OCI-LY1 (cell line): ENCODE results near the gene DDX31.

Source experiments
- H2AFZ ChIP-seq: fragments of 200-600 bp; sonication (generic), shearing (Covaris generic); 2 replicates; pipeline ENCODE4 v1.6.0; 2014; ENCODE audit warnings: antibody characterized with exemption, mild to moderate bottlenecking, low read length
- H3F3A ChIP-seq: fragments of 200-600 bp; sonication (generic), shearing (Covaris generic); 2 replicates; pipeline ENCODE4 v1.6.0; 2014; ENCODE audit warnings: mild to moderate bottlenecking, antibody characterized with exemption, low read length, moderate library complexity; ENCODE audit not compliant: insufficient read depth
- H3K27ac ChIP-seq: fragments of 200-600 bp; sonication (generic); 2 replicates; pipeline ENCODE4 v1.5.1; 2014; ENCODE audit warnings: low read length, mixed run types, mild to moderate bottlenecking, low read depth; ENCODE audit not compliant: poor library complexity, severe bottlenecking
- H3K27me3 ChIP-seq: fragments of 200-600 bp; sonication (generic); 2 replicates; pipeline ENCODE4 v1.6.0; 2014; ENCODE audit warnings: antibody characterized with exemption, mild to moderate bottlenecking, low read length, moderate library complexity; ENCODE audit not compliant: insufficient read depth
- H3K36me3 ChIP-seq: fragments of 200-600 bp; sonication (generic); 2 replicates; pipeline ENCODE4 v1.6.1; 2014; ENCODE audit warnings: mild to moderate bottlenecking, antibody characterized with exemption, low read length, moderate library complexity, mixed read lengths; ENCODE audit not compliant: insufficient read depth
- H3K4me1 ChIP-seq: fragments of 200-600 bp; sonication (generic); 2 replicates; pipeline ENCODE4 v1.5.1; 2014; ENCODE audit warnings: mild to moderate bottlenecking, low read length, moderate library complexity; ENCODE audit not compliant: insufficient read depth, severe bottlenecking
- H3K4me2 ChIP-seq: fragments of 200-600 bp; sonication (generic), shearing (Covaris generic); 2 replicates; pipeline ENCODE4 v1.6.1; 2014; ENCODE audit warnings: low read length
- H3K4me3 ChIP-seq: fragments of 200-600 bp; sonication (generic); 2 replicates; pipeline ENCODE4 v1.5.1; 2014; ENCODE audit warnings: low read length, low read depth, mild to moderate bottlenecking, mixed read lengths; ENCODE audit not compliant: poor library complexity, severe bottlenecking
- H3K79me2 ChIP-seq: fragments of 200-600 bp; shearing (Covaris generic); 2 replicates; pipeline ENCODE4 v1.6.1; 2016; ENCODE audit warnings: mixed run types, low read length, mixed read lengths; ENCODE audit not compliant: insufficient read depth
- H3K9ac ChIP-seq: fragments of 200-600 bp; sonication (generic), shearing (Covaris generic); 2 replicates; pipeline ENCODE4 v1.6.1; 2014; ENCODE audit warnings: mild to moderate bottlenecking, low read length, mixed read lengths
- H3K9me2 ChIP-seq: fragments of 200-600 bp; sonication (generic), shearing (Covaris generic); 2 replicates; pipeline ENCODE4 v1.6.1; 2014; ENCODE audit warnings: low read depth, mild to moderate bottlenecking, low read length, mixed read lengths
- H3K9me3 ChIP-seq: fragments of 200-600 bp; shearing (Covaris generic); 2 replicates; pipeline ENCODE4 v1.6.1; 2014; ENCODE audit warnings: low read length, mixed read lengths
- H4K20me1 ChIP-seq: fragments of 200-600 bp; sonication (generic), shearing (Covaris generic); 2 replicates; pipeline ENCODE4 v1.6.0; 2016; ENCODE audit warnings: mild to moderate bottlenecking, low read length; ENCODE audit not compliant: insufficient read depth
- EZH2 ChIP-seq: fragments of 200-600 bp; sonication (generic), shearing (Covaris generic); IDR thresholded peaks from 2 replicates; pipeline ENCODE4 v1.8.0; 2017; ENCODE audit warnings: borderline replicate concordance, mixed run types, mild to moderate bottlenecking, antibody characterized with exemption, low read length, moderate library complexity, mixed read lengths
- TF ChIP-seq, protein P1 (sequence below): fragments of 200-600 bp; sonication (generic), shearing (Covaris generic); IDR thresholded peaks from 2 replicates; pipeline ENCODE4 v1.5.1; 2017; ENCODE audit warnings: mild to moderate bottlenecking, antibody characterized with exemption, low read length, moderate library complexity, mixed read lengths

The DDX31 gene

DNA sequence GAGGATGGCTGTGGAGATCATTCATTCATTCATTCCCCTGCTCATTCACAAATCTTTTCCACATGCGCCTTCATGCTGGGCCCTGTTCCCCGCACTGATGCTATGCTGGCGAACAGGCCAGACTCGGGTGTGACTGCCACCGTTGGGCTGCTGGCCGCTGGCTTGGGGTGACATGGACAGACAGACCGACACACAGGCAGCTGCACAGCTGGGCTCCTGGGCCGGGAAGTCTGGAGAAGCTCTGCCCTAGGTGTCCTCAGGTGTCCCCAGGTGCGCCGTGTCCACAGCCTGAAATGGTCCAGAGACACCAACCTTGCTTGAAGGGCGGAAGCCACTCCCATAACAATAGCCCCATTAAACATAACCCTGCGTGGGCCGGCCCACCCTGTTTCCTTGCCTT lies 122.3 kb downstream of the DDX31 start:
- H3K4me1 ChIP-seq, result peaks cover 52% of the 10 kb centered on the region
- H3K4me2 ChIP-seq, result peak overlapping the region; percentile 64; the same call in 1 of the 2 replicates
- no peaks in the 10 kb centered on the region for H3K79me2 ChIP-seq
- TF ChIP-seq, protein P1, sequence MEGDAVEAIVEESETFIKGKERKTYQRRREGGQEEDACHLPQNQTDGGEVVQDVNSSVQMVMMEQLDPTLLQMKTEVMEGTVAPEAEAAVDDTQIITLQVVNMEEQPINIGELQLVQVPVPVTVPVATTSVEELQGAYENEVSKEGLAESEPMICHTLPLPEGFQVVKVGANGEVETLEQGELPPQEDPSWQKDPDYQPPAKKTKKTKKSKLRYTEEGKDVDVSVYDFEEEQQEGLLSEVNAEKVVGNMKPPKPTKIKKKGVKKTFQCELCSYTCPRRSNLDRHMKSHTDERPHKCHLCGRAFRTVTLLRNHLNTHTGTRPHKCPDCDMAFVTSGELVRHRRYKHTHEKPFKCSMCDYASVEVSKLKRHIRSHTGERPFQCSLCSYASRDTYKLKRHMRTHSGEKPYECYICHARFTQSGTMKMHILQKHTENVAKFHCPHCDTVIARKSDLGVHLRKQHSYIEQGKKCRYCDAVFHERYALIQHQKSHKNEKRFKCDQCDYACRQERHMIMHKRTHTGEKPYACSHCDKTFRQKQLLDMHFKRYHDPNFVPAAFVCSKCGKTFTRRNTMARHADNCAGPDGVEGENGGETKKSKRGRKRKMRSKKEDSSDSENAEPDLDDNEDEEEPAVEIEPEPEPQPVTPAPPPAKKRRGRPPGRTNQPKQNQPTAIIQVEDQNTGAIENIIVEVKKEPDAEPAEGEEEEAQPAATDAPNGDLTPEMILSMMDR, result no peak
- TF ChIP-seq EZH2, result no peak
- no peaks in the 10 kb centered on the region for H3K9me2 ChIP-seq
- H3K4me3 ChIP-seq, result peak overlapping the region; percentile 46
- H2AFZ ChIP-seq, result no peak overlapping the region
- H4K20me1 ChIP-seq, result no peaks in the 10 kb centered on the region
- peak overlapping the region; percentile 55; the same call in 1 of the 2 replicates for H3K9ac ChIP-seq
- H3K27me3 ChIP-seq, result peaks cover 8% of the 10 kb centered on the region; the same call in 1 of the 2 replicates
- no peaks in the 10 kb centered on the region for H3K36me3 ChIP-seq
- peak overlapping the region; percentile 97 for H3K27ac ChIP-seq
- H3F3A ChIP-seq, result no peaks in the 10 kb centered on the region
- no peaks in the 10 kb centered on the region for H3K9me3 ChIP-seq

DNA sequence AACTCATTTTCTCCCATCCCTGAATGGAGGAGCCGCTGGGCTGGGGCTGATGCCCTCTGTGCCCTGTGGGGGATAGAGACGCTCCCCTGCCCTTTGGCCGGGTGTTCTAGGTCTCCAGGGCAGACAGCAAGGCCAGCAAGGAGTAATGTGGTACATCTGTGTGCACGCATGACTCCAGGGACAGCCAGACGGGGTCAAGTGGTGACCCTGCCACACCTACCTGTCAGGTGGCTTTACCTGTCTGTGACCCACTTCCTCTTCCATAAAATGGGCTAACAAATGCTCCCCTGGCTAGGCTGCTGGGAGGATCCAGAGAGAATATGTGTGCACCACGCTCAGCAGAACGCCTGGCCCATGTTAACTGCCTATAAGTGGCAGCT lies 122.7 kb downstream of the DDX31 start:
- Histone ChIP-seq H3K79me2 (no peaks in the 10 kb centered on the region), H3K9me3 (no peaks in the 10 kb centered on the region), H3K27me3 (peaks cover 8% of the 10 kb centered on the region; the same call in 1 of the 2 replicates), H2AFZ (no peak overlapping the region), H4K20me1 (no peaks in the 10 kb centered on the region), H3K4me1 (peaks cover 52% of the 10 kb centered on the region), H3K36me3 (no peaks in the 10 kb centered on the region), H3K4me2 (peak overlapping the region; percentile 64; the same call in 1 of the 2 replicates), H3K27ac (peak overlapping the region; percentile 97), H3K4me3 (peak overlapping the region; percentile 46), H3F3A (no peaks in the 10 kb centered on the region), H3K9me2 (no peaks in the 10 kb centered on the region), H3K9ac (peak overlapping the region; percentile 55; the same call in 1 of the 2 replicates)
- TF ChIP-seq, protein P1, result no peak
- TF ChIP-seq EZH2, result no peak

DNA sequence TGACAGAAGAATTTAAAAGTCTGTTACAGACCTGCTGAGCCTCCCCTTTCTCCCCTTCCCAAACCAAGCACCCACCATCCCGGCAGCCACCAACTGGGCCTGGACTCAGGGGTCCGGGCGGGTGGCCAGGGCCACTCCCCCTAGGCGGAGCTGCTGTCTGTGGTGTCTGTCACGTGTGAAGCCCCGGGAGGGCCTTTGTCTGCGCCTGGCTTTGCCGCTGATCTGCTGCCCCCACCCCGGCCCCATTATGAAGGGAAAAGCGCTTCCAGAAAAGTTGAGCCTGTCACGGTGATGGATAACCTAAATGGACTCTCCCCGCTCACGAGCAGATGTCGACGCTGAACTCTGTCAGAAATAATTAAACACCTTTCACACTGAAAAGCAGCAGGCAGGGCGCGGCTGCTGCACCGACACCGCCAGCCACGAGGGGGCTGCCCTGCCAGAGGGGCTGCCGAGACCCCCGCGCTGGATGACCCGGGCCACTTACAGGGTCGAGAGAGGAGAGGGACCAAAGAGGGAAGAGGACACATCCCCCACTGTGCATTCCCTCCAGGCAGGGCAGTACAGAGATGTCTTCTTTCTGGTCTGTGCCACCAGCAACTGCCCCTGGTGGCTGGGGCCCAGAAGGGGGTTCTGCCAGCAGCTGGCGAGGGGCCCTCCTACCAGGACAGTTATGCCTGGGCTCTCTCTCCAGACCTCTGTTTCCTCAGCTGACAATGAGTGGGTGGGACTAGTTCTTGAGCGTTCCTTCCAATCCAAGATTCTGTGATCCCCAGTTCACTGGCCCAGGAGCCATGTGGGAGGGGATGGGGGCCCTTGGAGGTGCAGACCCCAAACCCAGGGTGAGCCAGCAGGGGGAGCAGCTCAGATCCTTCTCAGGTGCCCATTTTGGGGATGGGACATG lies 123.4 kb downstream of the DDX31 start:
- H3F3A ChIP-seq, result no peaks in the 10 kb centered on the region
- H3K9me3 ChIP-seq, result no peaks in the 10 kb centered on the region
- H3K36me3 ChIP-seq, result no peaks in the 10 kb centered on the region
- no peaks in the 10 kb centered on the region for H3K79me2 ChIP-seq
- peak overlapping the region; percentile 80 for H2AFZ ChIP-seq
- peak overlapping the region; percentile 46 for H3K4me3 ChIP-seq
- H3K4me1 ChIP-seq, result peaks cover 52% of the 10 kb centered on the region
- H4K20me1 ChIP-seq, result no peaks in the 10 kb centered on the region
- H3K9ac ChIP-seq, result peak overlapping the region; percentile 37; the same call in 1 of the 2 replicates
- peak overlapping the region; percentile 97 for H3K27ac ChIP-seq
- no peaks in the 10 kb centered on the region for H3K9me2 ChIP-seq
- TF ChIP-seq, protein P1, result peak; percentile 94
- no peak for TF ChIP-seq EZH2
- peaks cover 8% of the 10 kb centered on the region; the same call in 1 of the 2 replicates for H3K27me3 ChIP-seq
- H3K4me2 ChIP-seq, result peak overlapping the region; percentile 64
